Measurements from ENCODE around the gene NINJ1. TPM values are rescaled to one million over a fixed set of nuclear protein-coding genes. Genes with fewer than 3 reads are reported as not detected.

NINJ1 gene
- total and polyA plus RNA-seq, 2 of the 13 experiments (the other 11 are each of a cell fraction or from before 2014, with no cell fraction given) = 81.2 to 92.1 TPM

DNA sequence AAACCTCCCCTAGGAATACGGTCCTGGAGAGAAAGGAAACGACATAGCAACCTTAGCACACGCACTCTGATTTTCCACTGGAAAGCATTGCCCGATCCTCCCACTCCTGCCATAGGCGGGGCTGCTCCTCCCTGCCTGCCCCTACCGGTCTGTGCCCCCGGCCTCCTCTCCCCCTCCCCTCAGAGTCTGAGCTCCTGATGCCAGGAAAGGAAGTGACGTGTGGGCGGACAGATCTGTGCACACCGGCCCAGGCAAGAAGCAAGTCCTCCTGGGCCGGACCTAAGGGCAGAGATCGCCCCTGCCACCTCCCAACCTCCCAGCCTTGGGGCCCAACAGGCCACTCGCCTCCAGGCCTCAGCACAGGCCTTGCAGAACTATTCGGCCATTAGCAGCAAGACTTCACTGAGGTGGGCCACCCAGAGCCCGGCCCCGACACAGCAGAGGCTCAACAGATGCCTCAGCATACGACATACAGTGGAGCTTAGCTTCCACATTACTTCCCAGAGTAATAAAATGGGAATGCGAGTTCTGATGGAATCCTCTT is 7.2 kb downstream of the NINJ1 start (continued):
- TF ChIP-seq YEATS4 (CRISPR knock-in tag; IDR thresholded peaks at IDR 0.05; ENCODE audit: borderline replicate concordance) = peak; percentile 28; the same call in 1 of the 2 replicates
- TF ChIP-seq, protein P1, sequence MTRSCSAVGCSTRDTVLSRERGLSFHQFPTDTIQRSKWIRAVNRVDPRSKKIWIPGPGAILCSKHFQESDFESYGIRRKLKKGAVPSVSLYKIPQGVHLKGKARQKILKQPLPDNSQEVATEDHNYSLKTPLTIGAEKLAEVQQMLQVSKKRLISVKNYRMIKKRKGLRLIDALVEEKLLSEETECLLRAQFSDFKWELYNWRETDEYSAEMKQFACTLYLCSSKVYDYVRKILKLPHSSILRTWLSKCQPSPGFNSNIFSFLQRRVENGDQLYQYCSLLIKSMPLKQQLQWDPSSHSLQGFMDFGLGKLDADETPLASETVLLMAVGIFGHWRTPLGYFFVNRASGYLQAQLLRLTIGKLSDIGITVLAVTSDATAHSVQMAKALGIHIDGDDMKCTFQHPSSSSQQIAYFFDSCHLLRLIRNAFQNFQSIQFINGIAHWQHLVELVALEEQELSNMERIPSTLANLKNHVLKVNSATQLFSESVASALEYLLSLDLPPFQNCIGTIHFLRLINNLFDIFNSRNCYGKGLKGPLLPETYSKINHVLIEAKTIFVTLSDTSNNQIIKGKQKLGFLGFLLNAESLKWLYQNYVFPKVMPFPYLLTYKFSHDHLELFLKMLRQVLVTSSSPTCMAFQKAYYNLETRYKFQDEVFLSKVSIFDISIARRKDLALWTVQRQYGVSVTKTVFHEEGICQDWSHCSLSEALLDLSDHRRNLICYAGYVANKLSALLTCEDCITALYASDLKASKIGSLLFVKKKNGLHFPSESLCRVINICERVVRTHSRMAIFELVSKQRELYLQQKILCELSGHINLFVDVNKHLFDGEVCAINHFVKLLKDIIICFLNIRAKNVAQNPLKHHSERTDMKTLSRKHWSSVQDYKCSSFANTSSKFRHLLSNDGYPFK (CRISPR knock-in tag; IDR thresholded peaks at IDR 0.05; ENCODE audit: borderline replicate concordance) = peak; percentile 87; the same call in 1 of the 2 replicates
- TF ChIP-seq ZNF431 (CRISPR knock-in tag; IDR thresholded peaks at IDR 0.05; ENCODE audit: borderline replicate concordance, low read depth) = peak; percentile 85
- TF ChIP-seq PHF20 (CRISPR knock-in tag; IDR thresholded peaks at IDR 0.05) = peak; percentile 74
- TF ChIP-seq SALL1 (CRISPR knock-in tag; IDR thresholded peaks at IDR 0.05) = peak; percentile 79
- no peak for TF ChIP-seq ZNF382 (CRISPR knock-in tag; IDR thresholded peaks at IDR 0.05; ENCODE audit: borderline replicate concordance)
- TF ChIP-seq, protein P2, sequence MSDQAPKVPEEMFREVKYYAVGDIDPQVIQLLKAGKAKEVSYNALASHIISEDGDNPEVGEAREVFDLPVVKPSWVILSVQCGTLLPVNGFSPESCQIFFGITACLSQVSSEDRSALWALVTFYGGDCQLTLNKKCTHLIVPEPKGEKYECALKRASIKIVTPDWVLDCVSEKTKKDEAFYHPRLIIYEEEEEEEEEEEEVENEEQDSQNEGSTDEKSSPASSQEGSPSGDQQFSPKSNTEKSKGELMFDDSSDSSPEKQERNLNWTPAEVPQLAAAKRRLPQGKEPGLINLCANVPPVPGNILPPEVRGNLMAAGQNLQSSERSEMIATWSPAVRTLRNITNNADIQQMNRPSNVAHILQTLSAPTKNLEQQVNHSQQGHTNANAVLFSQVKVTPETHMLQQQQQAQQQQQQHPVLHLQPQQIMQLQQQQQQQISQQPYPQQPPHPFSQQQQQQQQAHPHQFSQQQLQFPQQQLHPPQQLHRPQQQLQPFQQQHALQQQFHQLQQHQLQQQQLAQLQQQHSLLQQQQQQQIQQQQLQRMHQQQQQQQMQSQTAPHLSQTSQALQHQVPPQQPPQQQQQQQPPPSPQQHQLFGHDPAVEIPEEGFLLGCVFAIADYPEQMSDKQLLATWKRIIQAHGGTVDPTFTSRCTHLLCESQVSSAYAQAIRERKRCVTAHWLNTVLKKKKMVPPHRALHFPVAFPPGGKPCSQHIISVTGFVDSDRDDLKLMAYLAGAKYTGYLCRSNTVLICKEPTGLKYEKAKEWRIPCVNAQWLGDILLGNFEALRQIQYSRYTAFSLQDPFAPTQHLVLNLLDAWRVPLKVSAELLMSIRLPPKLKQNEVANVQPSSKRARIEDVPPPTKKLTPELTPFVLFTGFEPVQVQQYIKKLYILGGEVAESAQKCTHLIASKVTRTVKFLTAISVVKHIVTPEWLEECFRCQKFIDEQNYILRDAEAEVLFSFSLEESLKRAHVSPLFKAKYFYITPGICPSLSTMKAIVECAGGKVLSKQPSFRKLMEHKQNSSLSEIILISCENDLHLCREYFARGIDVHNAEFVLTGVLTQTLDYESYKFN (CRISPR knock-in tag; conservative IDR thresholded peaks at IDR 0.05) = peak; percentile 86
- TF ChIP-seq, protein P3, sequence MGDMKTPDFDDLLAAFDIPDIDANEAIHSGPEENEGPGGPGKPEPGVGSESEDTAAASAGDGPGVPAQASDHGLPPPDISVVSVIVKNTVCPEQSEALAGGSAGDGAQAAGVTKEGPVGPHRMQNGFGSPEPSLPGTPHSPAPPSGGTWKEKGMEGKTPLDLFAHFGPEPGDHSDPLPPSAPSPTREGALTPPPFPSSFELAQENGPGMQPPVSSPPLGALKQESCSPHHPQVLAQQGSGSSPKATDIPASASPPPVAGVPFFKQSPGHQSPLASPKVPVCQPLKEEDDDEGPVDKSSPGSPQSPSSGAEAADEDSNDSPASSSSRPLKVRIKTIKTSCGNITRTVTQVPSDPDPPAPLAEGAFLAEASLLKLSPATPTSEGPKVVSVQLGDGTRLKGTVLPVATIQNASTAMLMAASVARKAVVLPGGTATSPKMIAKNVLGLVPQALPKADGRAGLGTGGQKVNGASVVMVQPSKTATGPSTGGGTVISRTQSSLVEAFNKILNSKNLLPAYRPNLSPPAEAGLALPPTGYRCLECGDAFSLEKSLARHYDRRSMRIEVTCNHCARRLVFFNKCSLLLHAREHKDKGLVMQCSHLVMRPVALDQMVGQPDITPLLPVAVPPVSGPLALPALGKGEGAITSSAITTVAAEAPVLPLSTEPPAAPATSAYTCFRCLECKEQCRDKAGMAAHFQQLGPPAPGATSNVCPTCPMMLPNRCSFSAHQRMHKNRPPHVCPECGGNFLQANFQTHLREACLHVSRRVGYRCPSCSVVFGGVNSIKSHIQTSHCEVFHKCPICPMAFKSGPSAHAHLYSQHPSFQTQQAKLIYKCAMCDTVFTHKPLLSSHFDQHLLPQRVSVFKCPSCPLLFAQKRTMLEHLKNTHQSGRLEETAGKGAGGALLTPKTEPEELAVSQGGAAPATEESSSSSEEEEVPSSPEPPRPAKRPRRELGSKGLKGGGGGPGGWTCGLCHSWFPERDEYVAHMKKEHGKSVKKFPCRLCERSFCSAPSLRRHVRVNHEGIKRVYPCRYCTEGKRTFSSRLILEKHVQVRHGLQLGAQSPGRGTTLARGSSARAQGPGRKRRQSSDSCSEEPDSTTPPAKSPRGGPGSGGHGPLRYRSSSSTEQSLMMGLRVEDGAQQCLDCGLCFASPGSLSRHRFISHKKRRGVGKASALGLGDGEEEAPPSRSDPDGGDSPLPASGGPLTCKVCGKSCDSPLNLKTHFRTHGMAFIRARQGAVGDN (CRISPR knock-in tag; IDR thresholded peaks at IDR 0.05) = peak; percentile 98
- peak; percentile 58 for TF ChIP-seq POGZ (CRISPR knock-in tag; IDR thresholded peaks at IDR 0.05)
- TF ChIP-seq MED1 (CRISPR knock-in tag; IDR thresholded peaks at IDR 0.05) = peak; percentile 70; the same call in 1 of the 2 replicates
- TF ChIP-seq, protein P4, sequence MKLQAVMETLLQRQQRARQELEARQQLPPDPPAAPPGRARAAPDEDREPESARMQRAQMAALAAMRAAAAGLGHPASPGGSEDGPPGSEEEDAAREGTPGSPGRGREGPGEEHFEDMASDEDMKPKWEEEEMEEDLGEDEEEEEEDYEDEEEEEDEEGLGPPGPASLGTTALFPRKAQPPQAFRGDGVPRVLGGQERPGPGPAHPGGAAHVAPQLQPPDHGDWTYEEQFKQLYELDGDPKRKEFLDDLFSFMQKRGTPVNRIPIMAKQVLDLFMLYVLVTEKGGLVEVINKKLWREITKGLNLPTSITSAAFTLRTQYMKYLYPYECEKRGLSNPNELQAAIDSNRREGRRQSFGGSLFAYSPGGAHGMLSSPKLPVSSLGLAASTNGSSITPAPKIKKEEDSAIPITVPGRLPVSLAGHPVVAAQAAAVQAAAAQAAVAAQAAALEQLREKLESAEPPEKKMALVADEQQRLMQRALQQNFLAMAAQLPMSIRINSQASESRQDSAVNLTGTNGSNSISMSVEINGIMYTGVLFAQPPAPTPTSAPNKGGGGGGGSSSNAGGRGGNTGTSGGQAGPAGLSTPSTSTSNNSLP (IDR thresholded peaks at IDR 0.05; ENCODE audit: low read depth, low read length) = no peak
- TF ChIP-seq ZFP1 (CRISPR knock-in tag; IDR thresholded peaks at IDR 0.05) = no peak
- 0 out of 2 replicates have a peak, but pooled peaks have one; percentile 65 for TF ChIP-seq ZNF558 (CRISPR knock-in tag; IDR thresholded peaks at IDR 0.05; ENCODE audit: borderline replicate concordance)
- no peak for TF ChIP-seq SIX4 (CRISPR knock-in tag; IDR thresholded peaks at IDR 0.05)
- peak; percentile 40; the same call in 1 of the 2 replicates for TF ChIP-seq ZNF556 (CRISPR knock-in tag; IDR thresholded peaks at IDR 0.05; ENCODE audit: borderline replicate concordance)
